Dendritic cell treated with granulocyte-macrophage colony-stimulating factor and Interleukin-4, amounts not matched to agents 40 ng/mL and 50 ng/mL, for 4 days (primary cell): ENCODE measurements around the gene RECK.
"Not testable (repeated sequence)": the region's sequence is repeated elsewhere in the genome, so short reads cannot be mapped to it uniquely, and the experiment has no call there.

ENCODE experiments used
- H3K27ac Mint-ChIP-seq: one replicate; pipeline ENCODE4 v1.8.0; 2022; ENCODE audit warnings: mild to moderate bottlenecking, mixed read lengths
- H3K27me3 Mint-ChIP-seq: one replicate; pipeline ENCODE4 v1.8.0; 2022; ENCODE audit warnings: mild to moderate bottlenecking, mixed read lengths
- H3K36me3 Mint-ChIP-seq: one replicate; pipeline ENCODE4 v1.8.0; 2022; ENCODE audit warnings: low read depth, mixed read lengths
- H3K4me1 Mint-ChIP-seq: one replicate; pipeline ENCODE4 v1.8.0; 2022; ENCODE audit warnings: low read depth, mixed read lengths
- H3K4me3 Mint-ChIP-seq: one replicate; pipeline ENCODE4 v1.8.0; 2022; ENCODE audit warnings: mild to moderate bottlenecking, moderate library complexity, mixed read lengths
- H3K9me3 Mint-ChIP-seq: one replicate; pipeline ENCODE4 v1.8.0; 2022; ENCODE audit warnings: mixed read lengths
- intact Hi-C: fragments of 100-400 bp; cut with micrococcal nuclease; formaldehyde crosslinking; loops from one replicate; pipeline ENCODE4 v1.15.0; 2022

The RECK gene

GRCh38 chr9:36160126-36160525 lies 123.4 kb downstream of the RECK start:
- Mint-ChIP-seq H3K36me3 (peaks cover 55% of the 10 kb centered on the region), H3K27ac (peak overlapping the region; percentile 58), H3K4me1 (peaks cover 55% of the 10 kb centered on the region)
- intact Hi-C loops, H3K9me3 Mint-ChIP-seq, H3K4me3 Mint-ChIP-seq, H3K27me3 Mint-ChIP-seq: not testable (repeated sequence)

- Mint-ChIP-seq H3K4me3 (no peak overlapping the region), H3K9me3 (no peaks in the 10 kb centered on the region), H3K27me3 (peaks cover 5% of the 10 kb centered on the region), H3K27ac (peak overlapping the region; percentile 58), H3K4me1 (peaks cover 65% of the 10 kb centered on the region), H3K36me3 (peaks cover 55% of the 10 kb centered on the region)
- intact Hi-C loops = no loop called here
Observed at GRCh38 chr9:36161187-36161586, 124.5 kb downstream of the RECK start.

- intact Hi-C loops = no loop called here
- Mint-ChIP-seq H3K27ac (peak overlapping the region; percentile 12), H3K27me3 (peaks cover 8% of the 10 kb centered on the region), H3K4me1 (peaks cover 72% of the 10 kb centered on the region), H3K36me3 (peaks cover 49% of the 10 kb centered on the region), H3K4me3 (no peak overlapping the region), H3K9me3 (no peaks in the 10 kb centered on the region)
Observed at GRCh38 chr9:36162211-36162738, 125.6 kb downstream of the RECK start.

- Mint-ChIP-seq H3K4me1 (peaks cover 63% of the 10 kb centered on the region), H3K9me3 (no peaks in the 10 kb centered on the region), H3K4me3 (no peak overlapping the region), H3K27me3 (peaks cover 11% of the 10 kb centered on the region), H3K27ac (peak overlapping the region; percentile 43), H3K36me3 (peaks cover 49% of the 10 kb centered on the region)
- intact Hi-C loops = no loop called here
Observed at GRCh38 chr9:36163049-36163785, 126.5 kb downstream of the RECK start.

GRCh38 chr9:36163786-36164170 lies 127.1 kb downstream of the RECK start:
- intact Hi-C loops = no loop called here
- H3K27ac Mint-ChIP-seq = no peak overlapping the region

GRCh38 chr9:36164372-36164771 lies 127.7 kb downstream of the RECK start:
- H3K4me1 Mint-ChIP-seq = peaks cover 58% of the 10 kb centered on the region

More at GRCh38 chr9:36163786-36164170, 127.1 kb downstream of the RECK start:
- peaks cover 58% of the 10 kb centered on the region for H3K4me1 Mint-ChIP-seq
- H3K9me3 Mint-ChIP-seq = no peaks in the 10 kb centered on the region
- peaks cover 15% of the 10 kb centered on the region for H3K27me3 Mint-ChIP-seq
- H3K36me3 Mint-ChIP-seq = peaks cover 49% of the 10 kb centered on the region
- no peak overlapping the region for H3K4me3 Mint-ChIP-seq

GRCh38 chr9:36164989-36165388 lies 128.3 kb downstream of the RECK start:
- intact Hi-C loops = no loop called here
- peaks cover 25% of the 10 kb centered on the region for H3K27me3 Mint-ChIP-seq
- H3K9me3 Mint-ChIP-seq = no peaks in the 10 kb centered on the region
- peaks cover 42% of the 10 kb centered on the region for H3K36me3 Mint-ChIP-seq
- no peak overlapping the region for H3K4me3 Mint-ChIP-seq
- H3K27ac Mint-ChIP-seq = no peak overlapping the region
- peaks cover 60% of the 10 kb centered on the region for H3K4me1 Mint-ChIP-seq

More at GRCh38 chr9:36164372-36164771, 127.7 kb downstream of the RECK start:
- Mint-ChIP-seq H3K36me3 (peaks cover 46% of the 10 kb centered on the region), H3K27ac (no peak overlapping the region), H3K9me3 (no peaks in the 10 kb centered on the region), H3K4me3 (no peak overlapping the region), H3K27me3 (peaks cover 20% of the 10 kb centered on the region)
- intact Hi-C loops = no loop called here

GRCh38 chr9:36165826-36166167 lies 129.1 kb downstream of the RECK start:
- H3K27ac Mint-ChIP-seq = peak overlapping the region; percentile 55

GRCh38 chr9:36166168-36166927 lies 129.6 kb downstream of the RECK start:
- Mint-ChIP-seq H3K36me3 (peaks cover 28% of the 10 kb centered on the region), H3K27ac (peak overlapping the region; percentile 55)
- intact Hi-C loops = loop anchor here (1.0 to 2.0 kb wide), 2 partner anchors 30 to 63 kb away; partner anchors contain the start of gene GLIPR2

More at GRCh38 chr9:36165826-36166167, 129.1 kb downstream of the RECK start:
- Mint-ChIP-seq H3K4me1 (peaks cover 53% of the 10 kb centered on the region), H3K9me3 (no peaks in the 10 kb centered on the region), H3K36me3 (peaks cover 34% of the 10 kb centered on the region), H3K4me3 (peak overlapping the region; percentile 33), H3K27me3 (peaks cover 32% of the 10 kb centered on the region)
- intact Hi-C loops = loop anchor here (1.0 to 2.0 kb wide), 2 partner anchors 29 to 62 kb away; partner anchors contain the start of gene GLIPR2

GRCh38 chr9:36169166-36169565 lies 132.5 kb downstream of the RECK start, which contains the start of gene CCIN:
CCIN (plus strand) TSS chr9:36169388; CDS start chr9:36169503, 115 bp downstream.
- H3K9me3 Mint-ChIP-seq = no peaks in the 10 kb centered on the region
- peaks cover 41% of the 10 kb centered on the region for H3K27me3 Mint-ChIP-seq

More at GRCh38 chr9:36166168-36166927, 129.6 kb downstream of the RECK start:
- Mint-ChIP-seq H3K27me3 (peaks cover 36% of the 10 kb centered on the region), H3K4me3 (peak overlapping the region; percentile 74), H3K4me1 (peaks cover 47% of the 10 kb centered on the region), H3K9me3 (no peaks in the 10 kb centered on the region)

GRCh38 chr9:36169708-36170107 lies 133.0 kb downstream of the RECK start:
- H3K9me3 Mint-ChIP-seq = no peaks in the 10 kb centered on the region
- H3K4me3 Mint-ChIP-seq = no peak overlapping the region
- peaks cover 41% of the 10 kb centered on the region for H3K27me3 Mint-ChIP-seq
- no peaks in the 10 kb centered on the region for H3K36me3 Mint-ChIP-seq
- H3K4me1 Mint-ChIP-seq = peaks cover 34% of the 10 kb centered on the region
- no peak overlapping the region for H3K27ac Mint-ChIP-seq
- intact Hi-C loops = no loop called here

More at GRCh38 chr9:36169166-36169565, 132.5 kb downstream of the RECK start, which contains the start of gene CCIN:
- intact Hi-C loops = no loop called here
- Mint-ChIP-seq H3K36me3 (no peaks in the 10 kb centered on the region), H3K4me1 (peaks cover 35% of the 10 kb centered on the region), H3K4me3 (no peak within 1 kb of the TSS), H3K27ac (no peak within 1 kb of the TSS)

GRCh38 chr9:36170531-36170930 lies 133.8 kb downstream of the RECK start:
- no peak overlapping the region for H3K4me3 Mint-ChIP-seq

GRCh38 chr9:36173861-36174260 lies 137.1 kb downstream of the RECK start:
- H3K4me3 Mint-ChIP-seq = no peak overlapping the region
- H3K36me3 Mint-ChIP-seq = no peaks in the 10 kb centered on the region
- H3K4me1 Mint-ChIP-seq = peaks cover 12% of the 10 kb centered on the region
- H3K9me3 Mint-ChIP-seq = no peaks in the 10 kb centered on the region
- H3K27me3 Mint-ChIP-seq = peaks cover 26% of the 10 kb centered on the region
- H3K27ac Mint-ChIP-seq = no peak overlapping the region
- intact Hi-C loops = no loop called here

More at GRCh38 chr9:36170531-36170930, 133.8 kb downstream of the RECK start:
- intact Hi-C loops = no loop called here
- Mint-ChIP-seq H3K4me1 (peaks cover 26% of the 10 kb centered on the region), H3K27me3 (peaks cover 39% of the 10 kb centered on the region), H3K9me3 (no peaks in the 10 kb centered on the region), H3K36me3 (no peaks in the 10 kb centered on the region), H3K27ac (no peak overlapping the region)
